IMR-90 (cell line): Measurements from ENCODE around the gene ARHGEF26. TPM values are rescaled to one million over a fixed set of nuclear protein-coding genes. Genes with fewer than 3 reads are reported as not detected.

ENCODE experiments used
- ATAC-seq: fragments of 200-7000 bp; cut with Tn5 transposase; 2 replicates; pipeline ENCODE4 v1.9.1; 2020; ENCODE audit warnings: low read depth, mild to moderate bottlenecking, moderate library complexity
- BruUV-seq: library from RNA; stranded (reverse); fragments of 400-500 nt; replicated peaks from 2 replicates; lab custom pipeline; 2021; lab: Mats Ljungman, UMichigan
- CTCF ChIA-PET: fragments of 300-600 bp; formaldehyde crosslinking; extraction: SDS; loops from one replicate; lab custom pipeline; 2021; ENCODE audit warnings: antibody characterized with exemption; lab: Yijun Ruan, JAX
- POLR2A ChIA-PET: fragments of 300-600 bp; sonication (Branson Sonifier 250); formaldehyde crosslinking; loops from one replicate; lab custom pipeline; 2022; ENCODE audit warnings: antibody characterized with exemption; ENCODE audit not compliant: unreplicated experiment; lab: Charles Lee
- DNase-seq: peaks from one replicate; pipeline ENCODE4 v3.0.0; 2013
- H2AFZ ChIP-seq: replicated peaks from 2 replicates; pipeline ENCODE3; 2013; ENCODE audit warnings: low read length, mild to moderate bottlenecking; ENCODE audit not compliant: poor library complexity
- H2AK5ac ChIP-seq: 2 replicates; pipeline ENCODE4 v1.6.1; 2013; ENCODE audit warnings: low read depth, low read length, inconsistent platforms
- H2AK9ac ChIP-seq: replicated peaks from 2 replicates; pipeline ENCODE3; 2013; ENCODE audit warnings: mild to moderate bottlenecking, low read depth, low read length, moderate library complexity; ENCODE audit not compliant: poor library complexity
- H2BK120ac ChIP-seq: 2 replicates; pipeline ENCODE4 v1.6.1; 2013; ENCODE audit warnings: low read depth, low read length, inconsistent platforms
- H2BK15ac ChIP-seq: 3 replicates; pipeline ENCODE4 v1.6.1; 2013; ENCODE audit warnings: low read depth, low read length, inconsistent platforms
- H2BK20ac ChIP-seq: 2 replicates; pipeline ENCODE4 v1.6.1; 2013; ENCODE audit warnings: low read depth, mild to moderate bottlenecking, inconsistent platforms, low read length, moderate library complexity
- H2BK5ac ChIP-seq: 2 replicates; pipeline ENCODE4 v1.6.1; 2013; ENCODE audit warnings: mild to moderate bottlenecking, low read depth, low read length, inconsistent platforms; ENCODE audit not compliant: poor library complexity, severe bottlenecking
- H3K14ac ChIP-seq: replicated peaks from 2 replicates; pipeline ENCODE4 v1.6.1; 2013; ENCODE audit warnings: low read depth, low read length, inconsistent platforms
- H3K18ac ChIP-seq: 2 replicates; pipeline ENCODE4 v1.6.1; 2013; ENCODE audit warnings: low read depth, low read length, control low read depth
- H3K23ac ChIP-seq: 2 replicates; pipeline ENCODE4 v1.6.1; 2013; ENCODE audit warnings: low read depth, low read length, inconsistent platforms
- H3K27ac ChIP-seq: 2 replicates; pipeline ENCODE4 v1.5.1; 2013; ENCODE audit warnings: mild to moderate bottlenecking, control low read depth, low read length; ENCODE audit not compliant: insufficient read depth
- H3K27me3 ChIP-seq: 2 replicates; pipeline ENCODE4 v1.6.1; 2013; ENCODE audit warnings: low read length; ENCODE audit not compliant: control insufficient read depth, insufficient read depth
- H3K36me3 ChIP-seq: 2 replicates; pipeline ENCODE4 v1.6.1; 2013; ENCODE audit warnings: low read length, mixed read lengths; ENCODE audit not compliant: control insufficient read depth, insufficient read depth
- H3K4ac ChIP-seq: 2 replicates; pipeline ENCODE4 v1.6.1; 2013; ENCODE audit warnings: low read depth, low read length, inconsistent platforms
- H3K4me1 ChIP-seq: 2 replicates; pipeline ENCODE4 v1.6.1; 2013; ENCODE audit warnings: low read length, mixed read lengths; ENCODE audit not compliant: control insufficient read depth, insufficient read depth
- H3K4me2 ChIP-seq: 2 replicates; pipeline ENCODE4 v1.6.1; 2013; ENCODE audit warnings: low read depth, mild to moderate bottlenecking, control low read depth, low read length, moderate library complexity
- H3K4me3 ChIP-seq: 2 replicates; pipeline ENCODE4 v1.5.1; 2013; ENCODE audit warnings: low read depth, mild to moderate bottlenecking, control low read depth, low read length, moderate library complexity; ENCODE audit not compliant: insufficient read depth
- H3K56ac ChIP-seq: 2 replicates; pipeline ENCODE4 v1.6.1; 2013; ENCODE audit warnings: low read length, inconsistent platforms; ENCODE audit not compliant: insufficient read depth; ENCODE audit errors: extremely low read depth
- H3K79me1 ChIP-seq, 2 experiments: 2 replicates each; pipeline ENCODE4 v1.6.1; 2013; ENCODE audit warnings: low read length in 2 of 2, inconsistent platforms in 1 of 2, low read depth in 1 of 2
- H3K9ac ChIP-seq: 2 replicates; pipeline ENCODE4 v1.6.1; 2013; ENCODE audit warnings: low read depth, low read length, control low read depth
- H3K9me1 ChIP-seq: 2 replicates; pipeline ENCODE4 v1.6.1; 2013; ENCODE audit warnings: low read length, inconsistent platforms; ENCODE audit not compliant: insufficient read depth
- H3K9me3 ChIP-seq: 2 replicates; pipeline ENCODE4 v1.6.1; 2013; ENCODE audit warnings: low read length; ENCODE audit not compliant: control insufficient read depth, insufficient read depth
- H4K20me1 ChIP-seq: 2 replicates; pipeline ENCODE4 v1.6.1; 2013; ENCODE audit warnings: low read length, inconsistent platforms; ENCODE audit not compliant: insufficient read depth
- H4K5ac ChIP-seq: 2 replicates; pipeline ENCODE4 v1.6.1; 2013; ENCODE audit warnings: mild to moderate bottlenecking, low read depth, low read length, control low read depth
- H4K8ac ChIP-seq, 2 experiments: 2 replicates each; pipeline ENCODE4 v1.6.1; 2013; ENCODE audit warnings: low read depth in 2 of 2, low read length in 2 of 2, control low read depth in 1 of 2, inconsistent platforms in 1 of 2
- H4K91ac ChIP-seq: 2 replicates; pipeline ENCODE4 v1.6.1; 2013; ENCODE audit warnings: low read depth, low read length, inconsistent platforms; ENCODE audit not compliant: insufficient read depth
- BHLHE40 ChIP-seq: fragments of 150-350 bp; IDR thresholded peaks from 2 replicates; pipeline ENCODE4 v1.6.1; 2016; ENCODE audit warnings: mild to moderate bottlenecking, low read depth, low read length
- CEBPB ChIP-seq: IDR thresholded peaks from 2 replicates; pipeline ENCODE4 v1.6.1; 2012; ENCODE audit warnings: low read depth, low read length, improper control_type of control experiment
- CHD1 ChIP-seq: IDR thresholded peaks from 2 replicates; pipeline ENCODE4 v1.6.1; 2012; ENCODE audit warnings: low read depth, low read length, improper control_type of control experiment
- CTCF ChIP-seq: conservative IDR thresholded peaks from 2 replicates; pipeline ENCODE4 v1.5.1; 2012; ENCODE audit warnings: mild to moderate bottlenecking, low read depth, low read length, improper control_type of control experiment
- ELK1 ChIP-seq: fragments of 150-350 bp; IDR thresholded peaks from 2 replicates; pipeline ENCODE4 v1.6.1; 2016; ENCODE audit warnings: low read depth, mild to moderate bottlenecking, low read length, moderate library complexity, borderline replicate concordance
- FOS ChIP-seq: fragments of 150-350 bp; IDR thresholded peaks from 2 replicates; pipeline ENCODE4 v1.6.1; 2016; ENCODE audit warnings: low read depth, low read length
- MAFK ChIP-seq: IDR thresholded peaks from 2 replicates; pipeline ENCODE4 v1.6.1; 2012; ENCODE audit warnings: low read depth, low read length, improper control_type of control experiment
- MAZ ChIP-seq: IDR thresholded peaks from 2 replicates; pipeline ENCODE4 v1.6.1; 2012; ENCODE audit warnings: low read depth, mild to moderate bottlenecking, low read length, improper control_type of control experiment, moderate library complexity, borderline replicate concordance
- MXI1 ChIP-seq: IDR thresholded peaks from 2 replicates; pipeline ENCODE4 v1.6.1; 2012; ENCODE audit warnings: low read depth, mild to moderate bottlenecking, low read length, moderate library complexity, borderline replicate concordance
- NFE2L2 ChIP-seq: fragments of 150-350 bp; IDR thresholded peaks from 2 replicates; pipeline ENCODE4 v1.6.1; 2016; ENCODE audit warnings: low read depth, mild to moderate bottlenecking, low read length
- POLR2A ChIP-seq: IDR thresholded peaks from 2 replicates; pipeline ENCODE4 v1.6.1; 2012; ENCODE audit warnings: mild to moderate bottlenecking, low read depth, low read length
- RAD21 ChIP-seq: IDR thresholded peaks from 2 replicates; pipeline ENCODE4 v1.6.1; 2012; ENCODE audit warnings: low read length, improper control_type of control experiment
- RCOR1 ChIP-seq: IDR thresholded peaks from 2 replicates; pipeline ENCODE4 v1.6.1; 2012; ENCODE audit warnings: mild to moderate bottlenecking, low read length, improper control_type of control experiment; ENCODE audit not compliant: insufficient replicate concordance
- RFX5 ChIP-seq: IDR thresholded peaks from 2 replicates; pipeline ENCODE4 v1.8.0; 2012; ENCODE audit warnings: low read depth, mild to moderate bottlenecking, low read length, moderate library complexity
- SMC3 ChIP-seq: fragments of 150-350 bp; IDR thresholded peaks from 2 replicates; pipeline ENCODE4 v1.6.1; 2016; ENCODE audit warnings: low read depth, mild to moderate bottlenecking, antibody characterized with exemption, low read length, moderate library complexity
- USF2 ChIP-seq: fragments of 150-350 bp; IDR thresholded peaks from 2 replicates; pipeline ENCODE4 v1.6.1; 2017; ENCODE audit warnings: mild to moderate bottlenecking, antibody characterized with exemption, low read length, low read depth
- WGBS, 2 experiments: methylation state at CpG; one replicate each; pipeline versions ENCODE4 v1.1.5 to v1.1.7; 2013; ENCODE audit warnings: missing lambda C conversion rate in 2 of 2; ENCODE audit not compliant: insufficient read length in 1 of 2; ENCODE audit errors: extremely low coverage in 2 of 2; 5-methylcytosine and 5-hydroxymethylcytosine counted together
- dilution Hi-C: fragments of 300-500 bp; cut with HindIII; formaldehyde crosslinking; loops from one replicate; pipeline ENCODE4 v1.14.3; 2018; ENCODE audit warnings: low sequenced_read_pairs; ENCODE audit not compliant: unreplicated experiment
- in situ Hi-C: fragments of 300-500 bp; cut with MboI; formaldehyde crosslinking; loops from 3 replicates; pipeline ENCODE4 v1.14.3; 2019; ENCODE audit warnings: low sequenced_read_pairs, inconsistent platforms, mixed read lengths
- intact Hi-C: fragments of 100-400 bp; cut with micrococcal nuclease; formaldehyde crosslinking; loops from 2 replicates; pipeline ENCODE4 v1.10.0; 2022
- polyA plus RNA-seq, 3 experiments: library from polyadenylated mRNA; depleted of rRNA; stranded (reverse); fragments of >200 nt; gene quantifications; 2 replicates each; pipeline ENCODE4 v1.2.3, GENCODE V29; 2012; ENCODE audit warnings: low replicate concordance in 1 of 3
- total RNA-seq: library from RNA; depleted of rRNA; stranded (reverse); fragments of >200 nt; gene quantifications from 2 replicates; pipeline ENCODE4 v1.2.3, GENCODE V29; 2012

The ARHGEF26 gene
- total and polyA plus RNA-seq, 2 of the 4 experiments (the other 2 are of a cell fraction), result 2.0 to 2.3 TPM

- Histone ChIP-seq H2BK15ac (no peak overlapping the region), H3K9ac (no peak overlapping the region), H3K79me1 (0 out of 4 replicates have a peak, but pooled peaks cover 0 to 3% of the 10 kb centered on the region in 2 experiments), H3K27ac (no peak overlapping the region), H4K20me1 (no peaks in the 10 kb centered on the region), H3K9me1 (no peaks in the 10 kb centered on the region), H2BK120ac (no peak overlapping the region), H3K27me3 (no peaks in the 10 kb centered on the region), H2AFZ (no peak overlapping the region), H3K4me3 (no peak overlapping the region), H3K23ac (no peak overlapping the region), H3K4me2 (no peak overlapping the region), H4K5ac (no peak overlapping the region), H4K91ac (no peak overlapping the region), H3K36me3 (peaks cover 18% of the 10 kb centered on the region), H3K9me3 (no peaks in the 10 kb centered on the region), H4K8ac (no peak overlapping the region), H3K4ac (no peak overlapping the region), H2AK5ac (no peak overlapping the region), H2AK9ac (no peak overlapping the region), H3K18ac (no peak overlapping the region), H3K14ac (no peak overlapping the region), H3K56ac (no peak overlapping the region), H2BK5ac (no peak overlapping the region), H3K4me1 (no peaks in the 10 kb centered on the region), H2BK20ac (no peak overlapping the region)
- ATAC-seq (no peak), DNase-seq (no peak)
- no CpG with 5 or more reads among the region's 2 CpGs for WGBS, 2 experiments
- TF ChIP-seq CHD1, result no peak
- no peak for TF ChIP-seq FOS
- no peak for TF ChIP-seq CTCF
- no peak for TF ChIP-seq NFE2L2
- TF ChIP-seq RFX5, result no peak
- no peak for TF ChIP-seq RCOR1
- TF ChIP-seq POLR2A, result no peak
- TF ChIP-seq CEBPB, result no peak
- TF ChIP-seq MAZ, result no peak
- TF ChIP-seq SMC3, result no peak
- TF ChIP-seq MXI1, result no peak
- no peak for TF ChIP-seq MAFK
- TF ChIP-seq BHLHE40, result no peak
- no peak for TF ChIP-seq ELK1
- TF ChIP-seq RAD21, result no peak
- no peak for TF ChIP-seq USF2
- BruUV-seq, result no TSS peak
- in situ Hi-C loops (no loop called here), intact Hi-C loops (no loop called here), dilution Hi-C loops (no loop called here)
- CTCF ChIA-PET, result no interaction called here
- POLR2A ChIA-PET, result interaction anchor here (0.5 kb wide), 1 partner anchor 30 kb away, joined by 6 read pairs; the partner anchor contains the start of gene DHX36
Measured at GRCh38 chr3:154294016-154294415, 172.8 kb downstream of the ARHGEF26 start.
